GM19099 (cell line): ENCODE results near the gene ITPR2.

Experiments used
- POLR2A ChIP-seq: IDR thresholded peaks from 3 replicates; pipeline ENCODE4 v1.6.1; 2011; ENCODE audit warnings: low read depth; ENCODE audit not compliant: insufficient read length; ENCODE audit errors: extremely low read depth

Gene ITPR2

DNA sequence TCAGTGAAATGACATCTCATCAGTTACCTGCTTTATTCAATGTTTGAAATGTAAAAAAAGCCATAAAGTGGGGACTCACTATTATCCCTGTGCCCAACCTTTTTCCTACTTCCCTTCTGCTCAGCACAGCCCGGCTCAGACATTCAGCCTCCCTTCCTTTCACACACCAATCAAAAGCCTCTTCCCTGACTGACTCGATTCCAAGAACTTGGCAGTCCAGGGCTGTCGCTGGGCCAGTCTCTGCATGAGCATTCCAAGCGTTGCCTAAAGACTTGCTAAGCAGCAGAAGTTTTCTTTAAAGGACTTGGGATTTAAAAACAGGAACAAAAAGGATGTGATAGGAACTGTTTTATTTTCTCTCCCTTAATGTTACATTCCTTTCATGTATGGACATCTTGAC is 22.7 kb downstream of the ITPR2 start:
- TF ChIP-seq POLR2A, result no peak

DNA sequence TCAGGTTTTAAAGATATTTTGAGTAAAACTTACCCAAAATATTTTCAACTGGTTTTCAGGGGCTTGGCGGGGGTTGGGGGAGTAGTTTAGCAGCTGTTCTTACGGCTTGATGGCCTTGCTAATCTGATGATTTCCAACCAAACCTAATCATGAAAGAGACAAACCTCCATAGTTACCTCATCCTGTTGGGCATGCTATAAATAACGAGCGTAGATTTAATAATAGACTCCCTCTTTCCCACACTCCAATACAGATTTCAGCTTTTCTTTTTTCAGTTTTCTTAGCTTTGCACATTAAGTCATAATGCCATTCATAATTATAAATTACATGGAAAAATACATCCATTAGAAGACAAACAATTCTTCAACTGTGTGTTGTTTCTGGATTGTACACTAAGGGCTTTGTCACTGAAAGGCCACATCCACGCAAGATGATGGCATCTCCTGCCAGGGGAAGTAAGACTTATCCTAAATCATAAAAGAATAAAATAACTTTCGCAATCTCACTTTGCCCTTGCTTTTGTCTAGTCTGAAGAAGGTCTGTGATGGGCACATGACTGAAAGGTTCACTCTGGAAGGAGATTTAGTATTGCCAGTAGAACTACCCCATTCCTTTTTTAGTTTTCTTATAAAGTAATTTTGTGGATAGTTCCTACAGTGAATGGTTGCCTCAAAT is 23.2 kb downstream of the ITPR2 start:
- TF ChIP-seq POLR2A, result no peak

DNA sequence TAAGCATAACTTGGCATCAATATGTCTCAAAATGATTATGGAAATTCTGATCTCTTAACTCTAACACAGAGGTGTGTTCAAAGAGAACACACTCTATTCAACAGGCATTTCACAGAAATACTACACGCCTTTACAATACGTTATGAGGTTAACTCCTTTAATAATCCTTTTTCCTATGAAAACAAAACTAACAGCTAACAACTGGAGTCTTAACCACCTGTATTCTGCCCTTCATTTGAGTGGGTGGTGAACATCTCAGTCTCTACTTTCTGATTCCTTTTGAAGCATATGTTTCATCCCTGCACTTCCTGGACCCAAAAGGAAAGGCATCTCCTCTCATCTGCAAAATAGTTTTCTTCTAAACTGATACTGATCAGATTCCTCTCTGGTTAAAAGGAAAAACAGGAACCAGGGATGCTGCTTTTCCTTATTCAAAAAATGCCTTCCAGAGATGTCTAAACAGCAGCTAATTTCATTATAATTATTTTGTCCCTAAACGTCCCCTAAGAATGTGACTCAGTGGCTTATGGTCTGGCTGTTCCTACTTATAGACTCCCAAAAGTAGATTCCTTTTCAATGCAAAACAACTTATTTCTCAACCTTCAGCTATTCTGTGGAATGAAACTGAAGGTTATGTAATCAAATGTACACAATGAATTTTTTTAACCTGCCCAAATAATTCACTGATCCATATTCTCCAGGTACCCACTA is 24.1 kb downstream of the ITPR2 start:
- no peak for TF ChIP-seq POLR2A

DNA sequence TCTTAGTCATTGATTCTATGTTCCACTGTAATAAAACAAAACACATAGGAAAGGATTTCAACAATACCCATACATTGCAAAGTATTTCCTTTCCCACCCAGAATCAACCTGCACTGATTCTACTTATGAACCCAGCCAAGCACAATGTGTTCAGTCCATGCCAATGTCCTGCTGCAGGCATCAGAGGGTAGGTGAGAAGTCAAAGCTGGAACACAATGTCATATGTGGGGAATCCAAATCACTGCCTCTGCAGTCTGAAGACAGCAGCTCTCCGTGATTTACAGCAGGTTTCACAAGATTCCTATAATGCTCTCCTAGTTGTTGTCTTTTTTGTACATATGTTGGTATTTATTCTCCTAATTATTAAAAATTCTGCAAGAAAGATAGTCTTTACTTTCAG is 25.7 kb downstream of the ITPR2 start:
- TF ChIP-seq POLR2A, result no peak

DNA sequence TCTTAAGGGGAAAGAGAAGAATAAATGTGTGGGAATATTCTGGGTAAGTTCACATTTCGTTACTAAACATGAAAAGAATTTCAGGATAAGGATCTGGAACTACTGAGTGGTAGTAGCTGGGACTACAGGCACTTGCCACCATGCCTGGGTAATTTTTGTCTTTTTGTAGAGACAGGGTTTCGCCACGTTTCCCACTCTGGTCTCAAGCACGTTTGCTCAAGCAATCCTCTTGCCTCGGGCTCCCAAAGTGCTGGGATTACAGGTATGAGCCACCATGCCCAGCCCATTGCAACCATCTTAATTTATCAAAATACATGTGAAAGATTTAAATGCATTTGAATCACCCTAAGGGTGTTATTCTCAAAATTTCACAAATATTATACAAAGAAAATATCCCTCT is 26.4 kb downstream of the ITPR2 start:
- TF ChIP-seq POLR2A, result no peak

DNA sequence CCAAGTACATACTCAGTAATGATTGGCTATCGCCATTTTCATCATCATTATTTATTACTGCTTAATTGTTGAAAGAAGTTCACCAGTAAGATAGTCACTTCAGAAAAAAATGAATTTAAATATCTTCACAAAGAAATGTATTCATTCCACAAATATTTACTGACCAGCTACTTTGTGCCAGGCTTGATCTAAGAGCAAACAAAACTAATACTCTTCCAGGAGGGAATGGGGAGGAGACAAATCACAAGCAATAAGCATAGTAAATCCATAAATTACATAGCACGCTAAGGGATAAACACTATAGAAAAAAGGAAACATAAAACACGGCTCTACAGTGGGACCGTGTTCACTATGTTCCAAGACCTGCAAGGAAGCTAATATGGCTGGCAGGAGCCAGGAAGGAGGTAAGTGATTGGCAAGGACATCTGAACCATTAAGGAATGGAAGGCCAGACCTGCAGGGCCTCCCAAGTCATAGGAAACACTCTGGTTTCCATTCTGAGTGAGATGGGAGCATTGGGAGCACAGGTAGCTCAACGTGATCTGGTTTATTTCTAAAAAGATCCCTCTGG is 27.5 kb downstream of the ITPR2 start:
- no peak for TF ChIP-seq POLR2A

DNA sequence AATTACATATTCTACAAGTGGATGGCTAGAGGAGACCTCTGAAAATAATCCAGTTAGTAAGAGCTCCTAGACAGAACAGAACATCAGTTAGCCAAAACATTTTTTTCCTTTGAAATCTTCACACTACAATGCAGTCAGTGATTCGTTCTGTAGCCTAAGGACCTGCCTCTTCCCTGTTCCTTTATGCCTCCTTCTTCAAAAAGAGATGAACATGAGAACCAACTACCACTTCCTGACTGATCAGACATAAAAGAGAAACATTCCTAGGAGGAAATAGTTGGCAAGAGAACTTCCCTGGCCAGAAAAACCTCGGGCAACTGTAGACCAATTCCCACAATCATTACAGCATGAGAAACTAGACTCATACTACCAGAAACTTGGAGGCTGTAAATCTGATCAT is 29.4 kb downstream of the ITPR2 start:
- TF ChIP-seq POLR2A, result no peak

DNA sequence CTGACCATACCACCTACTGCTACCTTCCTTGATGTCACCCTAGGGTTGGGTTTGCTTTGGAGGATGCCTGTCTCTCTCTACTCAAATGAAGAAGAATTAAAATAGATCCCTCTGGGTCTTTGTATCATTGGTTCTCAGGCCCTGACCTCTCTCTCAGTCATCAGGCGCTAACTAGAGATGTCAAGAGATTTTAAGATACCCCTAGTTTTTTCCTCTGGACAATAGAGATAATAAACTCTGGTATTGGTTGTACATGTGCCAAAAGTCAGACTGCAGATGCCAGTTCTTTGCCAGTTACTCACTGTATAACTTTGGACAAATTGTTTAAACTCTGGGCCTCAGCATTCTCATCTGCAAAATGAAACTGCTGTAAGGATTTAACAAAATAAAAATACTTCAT is 31.5 kb downstream of the ITPR2 start:
- no peak for TF ChIP-seq POLR2A

DNA sequence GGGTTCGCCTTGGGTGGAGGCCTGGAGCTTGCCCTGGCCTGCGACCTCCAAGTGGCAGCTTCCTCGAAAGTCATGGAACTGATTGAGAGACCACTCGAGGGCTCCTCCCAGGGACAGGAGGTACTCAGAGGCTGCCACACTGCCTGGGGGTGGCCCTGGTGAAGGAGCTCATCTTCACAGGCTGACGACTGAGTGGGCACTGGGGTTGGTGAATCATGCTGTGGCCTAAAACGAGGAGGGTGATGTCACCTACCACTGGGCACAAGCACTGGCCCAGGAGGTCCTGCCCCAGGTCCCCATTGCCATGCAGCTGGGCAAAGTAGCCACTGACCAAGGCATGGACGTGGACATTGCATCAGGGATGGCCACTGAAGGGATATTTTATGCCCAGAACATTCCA is 32.1 kb downstream of the ITPR2 start:
- TF ChIP-seq POLR2A, result no peak

DNA sequence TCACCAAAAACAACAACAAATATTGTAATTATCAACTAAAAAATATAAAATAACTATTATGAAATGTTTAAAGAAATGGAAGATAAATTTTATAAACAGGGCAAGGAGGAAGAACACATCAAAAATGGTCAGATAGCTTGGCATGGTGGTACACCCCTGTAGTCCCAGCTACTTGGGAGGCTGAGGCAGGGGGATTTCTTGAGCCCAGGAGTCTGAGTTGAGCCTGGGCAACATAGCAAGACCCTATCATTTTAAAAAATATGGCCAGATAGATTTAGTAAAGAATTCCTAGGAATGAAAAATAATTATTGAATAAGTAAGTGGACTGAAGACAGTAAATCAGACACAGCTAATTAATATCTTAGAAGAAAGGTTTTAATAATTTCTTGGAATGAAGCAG is 32.6 kb downstream of the ITPR2 start:
- TF ChIP-seq POLR2A, result no peak

DNA sequence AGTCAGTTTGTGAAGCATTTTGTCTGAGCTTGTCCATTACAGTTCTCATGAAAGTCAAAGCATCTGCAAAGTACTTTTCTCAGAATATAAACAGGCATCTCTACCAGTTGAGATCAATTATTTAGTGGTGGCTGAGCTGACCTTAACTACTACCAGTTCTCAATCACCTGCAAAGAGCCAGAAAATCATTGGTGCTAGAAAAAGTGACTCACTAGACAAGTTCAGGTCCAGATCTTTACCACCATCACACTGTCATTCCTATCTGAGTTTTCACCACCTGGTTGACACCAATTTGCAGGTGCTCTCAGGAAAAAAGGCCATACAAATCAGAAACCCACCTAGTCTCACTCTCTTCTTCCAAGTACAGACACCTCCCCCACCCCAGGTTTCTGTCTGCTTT is 33.3 kb downstream of the ITPR2 start:
- TF ChIP-seq POLR2A, result no peak

DNA sequence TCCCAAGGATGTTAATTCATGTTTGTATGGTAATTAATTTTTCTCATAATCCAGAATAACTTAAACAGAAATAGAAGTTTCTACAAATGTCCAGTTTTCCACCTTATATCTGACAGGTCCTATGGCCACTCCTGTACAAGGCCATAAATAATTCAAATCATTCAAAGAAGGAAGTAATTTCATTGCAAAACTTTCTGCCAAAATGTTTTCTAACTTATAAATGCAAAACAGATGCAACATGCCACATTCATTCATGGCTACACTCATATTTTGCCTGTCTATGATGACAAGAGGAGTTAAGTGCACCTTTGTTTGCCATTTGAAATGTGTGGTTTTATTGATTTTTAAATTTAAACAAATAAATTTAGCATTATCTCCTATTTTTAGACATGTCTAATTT is 34.4 kb downstream of the ITPR2 start:
- no peak for TF ChIP-seq POLR2A

DNA sequence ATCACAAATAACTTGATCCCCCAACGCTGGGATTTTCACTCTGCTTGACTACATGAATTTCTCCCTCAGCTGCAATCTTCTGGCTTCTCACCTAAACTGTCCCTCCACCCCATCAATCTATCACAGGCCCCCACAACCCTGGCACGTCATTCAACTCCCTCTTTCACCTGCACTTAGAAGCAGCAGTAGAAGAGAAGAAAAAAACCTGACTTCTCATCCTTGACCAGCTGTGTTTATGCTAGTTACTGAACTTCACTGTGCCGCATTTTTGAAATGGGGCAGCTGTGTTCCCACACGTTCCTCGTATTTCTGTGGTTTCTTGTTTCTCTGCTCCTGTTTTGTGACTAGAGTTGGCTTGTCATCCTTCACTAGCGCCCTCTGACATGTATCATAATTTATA is 35.0 kb downstream of the ITPR2 start:
- no peak for TF ChIP-seq POLR2A

DNA sequence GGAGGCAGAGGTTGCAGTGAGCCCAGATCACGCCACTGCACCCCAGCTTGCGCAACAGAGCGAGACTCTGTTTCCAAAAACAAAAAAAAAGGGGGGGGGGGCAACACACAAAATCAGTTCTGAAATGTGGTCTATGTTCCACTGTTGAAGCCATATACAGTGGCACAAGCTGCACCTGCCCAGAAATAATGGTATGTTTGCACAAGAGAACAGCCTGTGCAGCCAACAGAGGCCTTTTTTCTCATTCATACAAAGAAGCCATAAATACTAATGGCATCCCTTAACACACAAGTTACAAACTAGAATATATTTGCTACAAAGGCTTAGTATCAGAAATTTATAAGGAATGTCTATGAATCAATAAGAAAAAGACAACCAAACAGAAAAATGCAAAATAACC is 37.1 kb downstream of the ITPR2 start:
- TF ChIP-seq POLR2A, result no peak

DNA sequence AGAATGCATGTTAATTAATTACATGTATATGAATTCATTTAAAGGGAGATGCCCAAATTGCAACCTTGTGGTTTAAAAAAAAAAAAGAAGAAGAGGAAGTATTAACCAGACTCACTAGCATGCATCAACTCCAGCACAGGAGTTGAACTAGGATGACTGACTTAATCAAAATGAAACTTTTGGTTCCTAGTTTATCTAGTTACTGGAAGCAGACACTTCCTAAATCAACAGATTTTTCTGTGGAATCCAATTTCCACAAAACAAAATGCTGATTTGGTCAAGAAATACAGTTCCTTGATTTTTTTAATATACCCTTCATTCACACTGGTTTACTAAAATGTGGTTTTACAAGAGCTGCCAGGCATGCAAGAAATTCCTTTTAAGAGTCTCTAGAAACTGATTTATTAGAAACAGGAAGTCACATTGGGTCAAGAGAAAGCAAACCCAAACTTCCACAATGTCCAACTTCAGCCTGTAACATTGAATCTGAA is 41.6 kb downstream of the ITPR2 start:
- TF ChIP-seq POLR2A, result no peak

DNA sequence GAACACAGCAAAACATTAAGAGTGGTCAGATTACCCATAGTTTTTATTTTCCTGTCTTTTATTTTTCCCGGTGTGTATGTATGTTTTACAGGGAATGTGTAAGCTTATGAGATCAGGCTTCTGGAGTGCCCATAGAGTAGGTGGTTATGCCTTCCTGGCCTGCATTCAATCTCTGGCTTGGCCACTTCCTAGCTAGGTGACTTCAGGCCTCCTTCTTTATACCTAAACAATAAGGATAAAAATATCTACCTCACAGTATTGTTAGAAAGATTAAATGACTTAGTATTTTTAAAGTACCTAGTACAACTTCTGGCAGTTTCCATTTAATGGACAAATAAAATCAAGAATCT is 42.4 kb downstream of the ITPR2 start:
- no peak for TF ChIP-seq POLR2A
